IMR-90 (cell line): ENCODE results near the gene NXNL2. TPM values are rescaled to one million over a fixed set of nuclear protein-coding genes. Genes with fewer than 3 reads are reported as not detected.
A peak's percentile ranks its signal among the peaks of the same experiment; 100 is the strongest.

Experiments
- ATAC-seq: fragments of 200-7000 bp; cut with Tn5 transposase; 2 replicates; pipeline ENCODE4 v1.9.1; 2020; ENCODE audit warnings: low read depth, mild to moderate bottlenecking, moderate library complexity
- BruUV-seq: library from RNA; stranded (reverse); fragments of 400-500 nt; replicated peaks from 2 replicates; lab custom pipeline; 2021; lab: Mats Ljungman, UMichigan
- CTCF ChIA-PET: fragments of 300-600 bp; formaldehyde crosslinking; extraction: SDS; loops from one replicate; lab custom pipeline; 2021; ENCODE audit warnings: antibody characterized with exemption; lab: Yijun Ruan, JAX
- POLR2A ChIA-PET: fragments of 300-600 bp; sonication (Branson Sonifier 250); formaldehyde crosslinking; loops from one replicate; lab custom pipeline; 2022; ENCODE audit warnings: antibody characterized with exemption; ENCODE audit not compliant: unreplicated experiment; lab: Charles Lee
- DNase-seq: peaks from one replicate; pipeline ENCODE4 v3.0.0; 2013
- H2AFZ ChIP-seq: replicated peaks from 2 replicates; pipeline ENCODE3; 2013; ENCODE audit warnings: low read length, mild to moderate bottlenecking; ENCODE audit not compliant: poor library complexity
- H2AK5ac ChIP-seq: 2 replicates; pipeline ENCODE4 v1.6.1; 2013; ENCODE audit warnings: low read depth, low read length, inconsistent platforms
- H2AK9ac ChIP-seq: replicated peaks from 2 replicates; pipeline ENCODE3; 2013; ENCODE audit warnings: mild to moderate bottlenecking, low read depth, low read length, moderate library complexity; ENCODE audit not compliant: poor library complexity
- H2BK120ac ChIP-seq: 2 replicates; pipeline ENCODE4 v1.6.1; 2013; ENCODE audit warnings: low read depth, low read length, inconsistent platforms
- H2BK15ac ChIP-seq: 3 replicates; pipeline ENCODE4 v1.6.1; 2013; ENCODE audit warnings: low read depth, low read length, inconsistent platforms
- H2BK20ac ChIP-seq: 2 replicates; pipeline ENCODE4 v1.6.1; 2013; ENCODE audit warnings: low read depth, mild to moderate bottlenecking, inconsistent platforms, low read length, moderate library complexity
- H2BK5ac ChIP-seq: 2 replicates; pipeline ENCODE4 v1.6.1; 2013; ENCODE audit warnings: mild to moderate bottlenecking, low read depth, low read length, inconsistent platforms; ENCODE audit not compliant: poor library complexity, severe bottlenecking
- H3K14ac ChIP-seq: replicated peaks from 2 replicates; pipeline ENCODE4 v1.6.1; 2013; ENCODE audit warnings: low read depth, low read length, inconsistent platforms
- H3K18ac ChIP-seq: 2 replicates; pipeline ENCODE4 v1.6.1; 2013; ENCODE audit warnings: low read depth, low read length, control low read depth
- H3K23ac ChIP-seq: 2 replicates; pipeline ENCODE4 v1.6.1; 2013; ENCODE audit warnings: low read depth, low read length, inconsistent platforms
- H3K27ac ChIP-seq: 2 replicates; pipeline ENCODE4 v1.5.1; 2013; ENCODE audit warnings: mild to moderate bottlenecking, control low read depth, low read length; ENCODE audit not compliant: insufficient read depth
- H3K27me3 ChIP-seq: 2 replicates; pipeline ENCODE4 v1.6.1; 2013; ENCODE audit warnings: low read length; ENCODE audit not compliant: control insufficient read depth, insufficient read depth
- H3K36me3 ChIP-seq: 2 replicates; pipeline ENCODE4 v1.6.1; 2013; ENCODE audit warnings: low read length, mixed read lengths; ENCODE audit not compliant: control insufficient read depth, insufficient read depth
- H3K4ac ChIP-seq: 2 replicates; pipeline ENCODE4 v1.6.1; 2013; ENCODE audit warnings: low read depth, low read length, inconsistent platforms
- H3K4me1 ChIP-seq: 2 replicates; pipeline ENCODE4 v1.6.1; 2013; ENCODE audit warnings: low read length, mixed read lengths; ENCODE audit not compliant: control insufficient read depth, insufficient read depth
- H3K4me2 ChIP-seq: 2 replicates; pipeline ENCODE4 v1.6.1; 2013; ENCODE audit warnings: low read depth, mild to moderate bottlenecking, control low read depth, low read length, moderate library complexity
- H3K4me3 ChIP-seq: 2 replicates; pipeline ENCODE4 v1.5.1; 2013; ENCODE audit warnings: low read depth, mild to moderate bottlenecking, control low read depth, low read length, moderate library complexity; ENCODE audit not compliant: insufficient read depth
- H3K56ac ChIP-seq: 2 replicates; pipeline ENCODE4 v1.6.1; 2013; ENCODE audit warnings: low read length, inconsistent platforms; ENCODE audit not compliant: insufficient read depth; ENCODE audit errors: extremely low read depth
- H3K79me1 ChIP-seq, 2 experiments: 2 replicates each; pipeline ENCODE4 v1.6.1; 2013; ENCODE audit warnings: low read length in 2 of 2, inconsistent platforms in 1 of 2, low read depth in 1 of 2
- H3K9ac ChIP-seq: 2 replicates; pipeline ENCODE4 v1.6.1; 2013; ENCODE audit warnings: low read depth, low read length, control low read depth
- H3K9me1 ChIP-seq: 2 replicates; pipeline ENCODE4 v1.6.1; 2013; ENCODE audit warnings: low read length, inconsistent platforms; ENCODE audit not compliant: insufficient read depth
- H3K9me3 ChIP-seq: 2 replicates; pipeline ENCODE4 v1.6.1; 2013; ENCODE audit warnings: low read length; ENCODE audit not compliant: control insufficient read depth, insufficient read depth
- H4K20me1 ChIP-seq: 2 replicates; pipeline ENCODE4 v1.6.1; 2013; ENCODE audit warnings: low read length, inconsistent platforms; ENCODE audit not compliant: insufficient read depth
- H4K5ac ChIP-seq: 2 replicates; pipeline ENCODE4 v1.6.1; 2013; ENCODE audit warnings: mild to moderate bottlenecking, low read depth, low read length, control low read depth
- H4K8ac ChIP-seq, 2 experiments: 2 replicates each; pipeline ENCODE4 v1.6.1; 2013; ENCODE audit warnings: low read depth in 2 of 2, low read length in 2 of 2, control low read depth in 1 of 2, inconsistent platforms in 1 of 2
- H4K91ac ChIP-seq: 2 replicates; pipeline ENCODE4 v1.6.1; 2013; ENCODE audit warnings: low read depth, low read length, inconsistent platforms; ENCODE audit not compliant: insufficient read depth
- CEBPB ChIP-seq: IDR thresholded peaks from 2 replicates; pipeline ENCODE4 v1.6.1; 2012; ENCODE audit warnings: low read depth, low read length, improper control_type of control experiment
- CHD1 ChIP-seq: IDR thresholded peaks from 2 replicates; pipeline ENCODE4 v1.6.1; 2012; ENCODE audit warnings: low read depth, low read length, improper control_type of control experiment
- CTCF ChIP-seq: conservative IDR thresholded peaks from 2 replicates; pipeline ENCODE4 v1.5.1; 2012; ENCODE audit warnings: mild to moderate bottlenecking, low read depth, low read length, improper control_type of control experiment
- MXI1 ChIP-seq: IDR thresholded peaks from 2 replicates; pipeline ENCODE4 v1.6.1; 2012; ENCODE audit warnings: low read depth, mild to moderate bottlenecking, low read length, moderate library complexity, borderline replicate concordance
- RAD21 ChIP-seq: IDR thresholded peaks from 2 replicates; pipeline ENCODE4 v1.6.1; 2012; ENCODE audit warnings: low read length, improper control_type of control experiment
- SMC3 ChIP-seq: fragments of 150-350 bp; IDR thresholded peaks from 2 replicates; pipeline ENCODE4 v1.6.1; 2016; ENCODE audit warnings: low read depth, mild to moderate bottlenecking, antibody characterized with exemption, low read length, moderate library complexity
- WGBS, 2 experiments: methylation state at CpG; one replicate each; pipeline versions ENCODE4 v1.1.5 to v1.1.7; 2013; ENCODE audit warnings: missing lambda C conversion rate in 2 of 2; ENCODE audit not compliant: insufficient read length in 1 of 2; ENCODE audit errors: extremely low coverage in 2 of 2; 5-methylcytosine and 5-hydroxymethylcytosine counted together
- dilution Hi-C: fragments of 300-500 bp; cut with HindIII; formaldehyde crosslinking; loops from one replicate; pipeline ENCODE4 v1.14.3; 2018; ENCODE audit warnings: low sequenced_read_pairs; ENCODE audit not compliant: unreplicated experiment
- in situ Hi-C: fragments of 300-500 bp; cut with MboI; formaldehyde crosslinking; loops from 3 replicates; pipeline ENCODE4 v1.14.3; 2019; ENCODE audit warnings: low sequenced_read_pairs, inconsistent platforms, mixed read lengths
- intact Hi-C: fragments of 100-400 bp; cut with micrococcal nuclease; formaldehyde crosslinking; loops from 2 replicates; pipeline ENCODE4 v1.10.0; 2022
- polyA plus RNA-seq, 3 experiments: library from polyadenylated mRNA; depleted of rRNA; stranded (reverse); fragments of >200 nt; gene quantifications; 2 replicates each; pipeline ENCODE4 v1.2.3, GENCODE V29; 2012; ENCODE audit warnings: low replicate concordance in 1 of 3
- total RNA-seq: library from RNA; depleted of rRNA; stranded (reverse); fragments of >200 nt; gene quantifications from 2 replicates; pipeline ENCODE4 v1.2.3, GENCODE V29; 2012; rRNA removed

Gene NXNL2
- total and polyA plus RNA-seq, 2 of the 4 experiments (the other 2 are of a cell fraction): 3.2 to 6.4 TPM

GRCh38 chr9:88593537-88594185 lies 58.7 kb downstream of the NXNL2 start:
- BruUV-seq: no TSS peak
- ATAC-seq (peak; percentile 90), DNase-seq (peak; percentile 74)
- H2AFZ ChIP-seq: no peak overlapping the region
- H3K4me3 ChIP-seq: no peak overlapping the region
- dilution Hi-C loops (no loop called here), intact Hi-C loops (loop anchor here (1.0 to 10.0 kb wide), 9 partner anchors 59 to 721 kb away; partner anchors contain the start of genes CKS2, SECISBP2 and SHC3), in situ Hi-C loops (loop anchor here (5.0 to 10.0 kb wide), 2 partner anchors 409 to 681 kb away; no protein-coding TSS in a partner anchor)
- H4K20me1 ChIP-seq: no peaks in the 10 kb centered on the region
- POLR2A ChIA-PET: no interaction called here
- peak; percentile 97 for TF ChIP-seq SMC3
- TF ChIP-seq MXI1: no peak
- TF ChIP-seq RAD21: peak; percentile 87
- TF ChIP-seq CHD1: no peak
- TF ChIP-seq CEBPB: no peak
- TF ChIP-seq CTCF: peak; percentile 83
- H3K14ac ChIP-seq: no peak overlapping the region
- no peaks in the 10 kb centered on the region for H3K27me3 ChIP-seq
- no CpG with 5 or more reads among the region's 4 CpGs for WGBS, 2 experiments
- no peak overlapping the region for H4K5ac ChIP-seq
- H3K79me1 ChIP-seq: no peaks in the 10 kb centered on the region
- no peak overlapping the region for H2BK15ac ChIP-seq
- no peak overlapping the region for H3K56ac ChIP-seq
- no peaks in the 10 kb centered on the region for H3K9me3 ChIP-seq
- no peak overlapping the region for H2BK120ac ChIP-seq
- H3K4ac ChIP-seq: no peak overlapping the region
- H2BK20ac ChIP-seq: no peak overlapping the region
- H3K4me2 ChIP-seq: no peak overlapping the region
- CTCF ChIA-PET: interaction anchor here (0.7 kb wide), 2 partner anchors 86 to 152 kb away, joined by 3 to 4 read pairs; no protein-coding TSS in a partner anchor
- H4K91ac ChIP-seq: no peak overlapping the region
- no peak overlapping the region for H2AK9ac ChIP-seq
- H3K27ac ChIP-seq: no peak overlapping the region
- H3K36me3 ChIP-seq: no peaks in the 10 kb centered on the region
- H2BK5ac ChIP-seq: no peak overlapping the region
- H3K9me1 ChIP-seq: no peaks in the 10 kb centered on the region
- no peak overlapping the region for H3K23ac ChIP-seq
- no peak overlapping the region for H3K9ac ChIP-seq
- no peaks in the 10 kb centered on the region for H3K4me1 ChIP-seq
- H3K18ac ChIP-seq: no peak overlapping the region
- H4K8ac ChIP-seq: no peak overlapping the region
- H2AK5ac ChIP-seq: no peak overlapping the region

Other genes starting within 250 kb of the NXNL2 start
- 141 and 189 TPM in 2 replicates for gene SPIN1, start 146.7 kb upstream of the NXNL2 start, total RNA-seq
- gene SPIN1, start 146.7 kb upstream of the NXNL2 start, polyA plus RNA-seq (2012; rRNA removed): 51.6 and 63.3 TPM in 2 replicates